ENCODE measurements around the gene IDH3A. TPM values are rescaled to one million over a fixed set of nuclear protein-coding genes. Genes with fewer than 3 reads are reported as not detected.

IDH3A gene
- total RNA-seq, 1 experiment from 2014 or later: 67.8 TPM

- CTCF ChIA-PET: no interaction called here
Observed at GRCh38 chr15:78110096-78110495, 39.1 kb upstream of the IDH3A start.

GRCh38 chr15:78110916-78111475 is 38.2 kb upstream of the IDH3A start:
- Histone ChIP-seq H3K4me2 (no peak overlapping the region), H3F3A (ENCODE audit: insufficient read depth, low read depth) (no peaks in the 10 kb centered on the region), H3K9me2 (ENCODE audit: insufficient read depth) (no peaks in the 10 kb centered on the region), H3K9me3 (ENCODE audit: insufficient read depth, low read depth) (no peaks in the 10 kb centered on the region), H3K4me3 (no peak overlapping the region), H3K27me3 (ENCODE audit: insufficient read depth, low read depth) (no peaks in the 10 kb centered on the region), H3K79me2 (ENCODE audit: low read depth) (no peaks in the 10 kb centered on the region), H3K27ac (no peak overlapping the region), H3K36me3 (ENCODE audit: low read depth) (no peaks in the 10 kb centered on the region), H3K4me1 (replicated peaks; ENCODE audit: insufficient read depth) (no peaks in the 10 kb centered on the region), H4K20me1 (ENCODE audit: insufficient read depth) (no peaks in the 10 kb centered on the region), H2AFZ (no peak overlapping the region)
- CTCF ChIA-PET: interaction anchor here (0.6 to 1.8 kb wide), 2 partner anchors 58 to 129 kb away, joined by 3 to 5 read pairs; no protein-coding TSS in a partner anchor
- no TSS peak for BruUV-seq (replicated peaks)
- intact Hi-C loops (cut with micrococcal nuclease; ENCODE audit: unreplicated experiment): loop anchor here (5.0 kb wide), 3 partner anchors 66 to 311 kb away; no protein-coding TSS in a partner anchor
- POLR2A ChIA-PET (ENCODE audit: unreplicated experiment): no interaction called here
- DNase-seq: no peak
- TF ChIP-seq CTCF (conservative IDR thresholded peaks at IDR 0.05) (no peak), EZH2 (IDR thresholded peaks at IDR 0.05; ENCODE audit: low read depth) (no peak)

More at GRCh38 chr15:78110096-78110495, 39.1 kb upstream of the IDH3A start:
- H3K4me2 ChIP-seq: no peak overlapping the region
- H3K27ac ChIP-seq: no peak overlapping the region
- no peak for DNase-seq
- no peak for TF ChIP-seq CTCF (conservative IDR thresholded peaks at IDR 0.05)
- TF ChIP-seq EZH2 (IDR thresholded peaks at IDR 0.05; ENCODE audit: low read depth): no peak
- BruUV-seq (replicated peaks): no TSS peak
- no peaks in the 10 kb centered on the region for H3K79me2 ChIP-seq (ENCODE audit: low read depth)
- no peaks in the 10 kb centered on the region for H3K27me3 ChIP-seq (ENCODE audit: insufficient read depth, low read depth)
- no peaks in the 10 kb centered on the region for H4K20me1 ChIP-seq (ENCODE audit: insufficient read depth)
- no peaks in the 10 kb centered on the region for H3K9me2 ChIP-seq (ENCODE audit: insufficient read depth)
- no peaks in the 10 kb centered on the region for H3K9me3 ChIP-seq (ENCODE audit: insufficient read depth, low read depth)
- intact Hi-C loops (cut with micrococcal nuclease; ENCODE audit: unreplicated experiment): loop anchor here (5.0 kb wide), 3 partner anchors 67 to 312 kb away; no protein-coding TSS in a partner anchor
- POLR2A ChIA-PET (ENCODE audit: unreplicated experiment): interaction anchor here (0.5 kb wide), 1 partner anchor 106 kb away, joined by 4 read pairs; no protein-coding TSS in a partner anchor
- H3K36me3 ChIP-seq (ENCODE audit: low read depth): no peaks in the 10 kb centered on the region
- H3F3A ChIP-seq (ENCODE audit: insufficient read depth, low read depth): no peaks in the 10 kb centered on the region
- peaks cover 2% of the 10 kb centered on the region for H3K4me1 ChIP-seq (replicated peaks; ENCODE audit: insufficient read depth)
- no peak overlapping the region for H3K4me3 ChIP-seq
- H2AFZ ChIP-seq: no peak overlapping the region

GRCh38 chr15:78111788-78112187 is 37.4 kb upstream of the IDH3A start:
- CTCF ChIA-PET: interaction anchor here (1.8 kb wide), 1 partner anchor 128 kb away, joined by 5 read pairs; no protein-coding TSS in a partner anchor
- intact Hi-C loops (cut with micrococcal nuclease; ENCODE audit: unreplicated experiment): loop anchor here (5.0 kb wide), 3 partner anchors 66 to 311 kb away; no protein-coding TSS in a partner anchor
- TF ChIP-seq CTCF (conservative IDR thresholded peaks at IDR 0.05) (no peak), EZH2 (IDR thresholded peaks at IDR 0.05; ENCODE audit: low read depth) (no peak)
- DNase-seq: no peak
- no peaks in the 10 kb centered on the region for H4K20me1 ChIP-seq (ENCODE audit: insufficient read depth)
- H3K4me2 ChIP-seq: no peak overlapping the region
- no peaks in the 10 kb centered on the region for H3K9me2 ChIP-seq (ENCODE audit: insufficient read depth)
- no peaks in the 10 kb centered on the region for H3K79me2 ChIP-seq (ENCODE audit: low read depth)
- BruUV-seq (replicated peaks): no TSS peak
- no peaks in the 10 kb centered on the region for H3K36me3 ChIP-seq (ENCODE audit: low read depth)
- POLR2A ChIA-PET (ENCODE audit: unreplicated experiment): no interaction called here
- H3K27ac ChIP-seq: no peak overlapping the region
- no peaks in the 10 kb centered on the region for H3K27me3 ChIP-seq (ENCODE audit: insufficient read depth, low read depth)
- H3F3A ChIP-seq (ENCODE audit: insufficient read depth, low read depth): no peaks in the 10 kb centered on the region; the same call in 1 of the 2 replicates
- H2AFZ ChIP-seq: no peak overlapping the region
- no peaks in the 10 kb centered on the region for H3K4me1 ChIP-seq (replicated peaks; ENCODE audit: insufficient read depth)
- no peaks in the 10 kb centered on the region for H3K9me3 ChIP-seq (ENCODE audit: insufficient read depth, low read depth)
- H3K4me3 ChIP-seq: no peak overlapping the region
